ENCODE results near the gene GRM2.
"Not testable (repeated sequence)": the region's sequence is repeated elsewhere in the genome, so short reads cannot be mapped to it uniquely, and the experiment has no call there.

Gene GRM2

DNA sequence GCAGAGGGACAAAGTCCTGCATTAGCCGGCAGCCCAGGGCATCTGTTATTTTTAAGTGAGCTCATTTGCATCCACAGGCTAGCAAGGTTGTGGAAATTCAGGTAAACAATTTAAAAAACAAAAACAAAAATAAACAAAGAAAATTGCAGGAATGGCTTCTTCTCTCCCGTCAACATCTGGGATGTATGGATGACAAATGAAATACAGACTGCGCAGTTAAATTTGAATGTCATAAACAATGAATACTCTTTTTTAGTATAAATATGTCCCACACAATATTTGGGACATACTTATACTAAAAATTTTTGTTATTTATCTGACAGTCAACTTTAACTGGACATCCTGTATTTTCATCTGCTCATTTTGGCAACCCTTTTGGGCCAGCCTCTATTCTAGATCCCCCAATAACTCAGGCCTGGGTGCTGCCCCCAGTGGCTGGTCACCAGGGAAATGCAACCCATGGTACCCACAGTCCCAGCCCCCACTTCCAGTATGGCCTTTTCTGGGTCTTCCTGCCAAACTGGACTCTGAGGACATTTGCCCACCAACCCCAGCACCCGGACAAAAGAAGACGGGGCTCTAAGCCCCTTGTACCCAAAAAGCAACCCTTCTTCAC, 12.7 kb downstream of the GRM2 start:
- ATAC-seq (no peak), DNase-seq (ENCODE audit: low spot score in 2 of 2) (no peak)
- Mint-ChIP-seq H3K36me3 (no peaks in the 10 kb centered on the region), H3K27ac (peak overlapping the region; percentile 84), H3K4me3 (no peak overlapping the region), H3K9me3 (no peaks in the 10 kb centered on the region), H3K4me1 (peaks cover 31% of the 10 kb centered on the region)

DNA sequence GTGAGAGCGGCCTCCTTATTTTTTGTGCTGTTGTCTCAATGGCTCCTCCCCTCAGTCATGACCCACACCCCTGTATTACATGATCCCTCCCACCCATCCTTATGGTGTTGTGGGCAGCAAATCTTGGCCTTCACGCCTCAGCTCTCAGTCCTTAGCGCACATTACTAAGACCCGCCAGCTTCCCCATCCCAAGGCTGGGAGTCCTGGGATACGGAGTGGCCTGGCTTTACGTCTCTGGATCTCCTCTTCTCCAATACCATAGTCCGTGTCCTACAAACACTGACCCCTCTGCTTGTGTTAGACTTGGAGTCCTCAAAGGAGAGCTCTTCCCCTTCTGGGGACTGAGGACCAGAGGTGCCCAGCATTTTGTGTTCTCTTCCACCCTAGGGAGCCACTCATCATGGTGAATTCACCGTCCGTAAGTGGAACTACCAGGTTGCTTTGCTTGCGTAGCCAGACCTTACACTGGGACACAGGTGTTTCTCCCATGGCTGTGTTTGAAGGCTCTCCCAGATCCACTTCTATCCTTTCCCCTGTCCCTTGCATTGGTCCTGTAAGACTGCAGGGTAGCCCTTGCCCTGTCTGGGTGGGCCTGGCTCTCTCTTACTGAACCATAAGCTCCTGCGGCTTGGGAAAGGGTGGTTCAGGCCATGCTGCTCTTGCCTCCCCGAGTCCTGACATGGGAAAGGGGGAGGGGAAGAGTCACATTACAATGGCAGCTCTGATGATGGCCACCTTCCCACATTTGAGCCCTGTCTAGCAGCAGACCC, 13.6 kb downstream of the GRM2 start:
- no peak overlapping the region for H3K4me3 Mint-ChIP-seq
- ATAC-seq, result no peak
- no peaks in the 10 kb centered on the region for H3K9me3 Mint-ChIP-seq
- H3K4me1 Mint-ChIP-seq, result peaks cover 31% of the 10 kb centered on the region
- H3K27ac Mint-ChIP-seq, result peak overlapping the region; percentile 84
- no peaks in the 10 kb centered on the region for H3K36me3 Mint-ChIP-seq
- no peak for DNase-seq (ENCODE audit: low spot score in 2 of 2)

DNA sequence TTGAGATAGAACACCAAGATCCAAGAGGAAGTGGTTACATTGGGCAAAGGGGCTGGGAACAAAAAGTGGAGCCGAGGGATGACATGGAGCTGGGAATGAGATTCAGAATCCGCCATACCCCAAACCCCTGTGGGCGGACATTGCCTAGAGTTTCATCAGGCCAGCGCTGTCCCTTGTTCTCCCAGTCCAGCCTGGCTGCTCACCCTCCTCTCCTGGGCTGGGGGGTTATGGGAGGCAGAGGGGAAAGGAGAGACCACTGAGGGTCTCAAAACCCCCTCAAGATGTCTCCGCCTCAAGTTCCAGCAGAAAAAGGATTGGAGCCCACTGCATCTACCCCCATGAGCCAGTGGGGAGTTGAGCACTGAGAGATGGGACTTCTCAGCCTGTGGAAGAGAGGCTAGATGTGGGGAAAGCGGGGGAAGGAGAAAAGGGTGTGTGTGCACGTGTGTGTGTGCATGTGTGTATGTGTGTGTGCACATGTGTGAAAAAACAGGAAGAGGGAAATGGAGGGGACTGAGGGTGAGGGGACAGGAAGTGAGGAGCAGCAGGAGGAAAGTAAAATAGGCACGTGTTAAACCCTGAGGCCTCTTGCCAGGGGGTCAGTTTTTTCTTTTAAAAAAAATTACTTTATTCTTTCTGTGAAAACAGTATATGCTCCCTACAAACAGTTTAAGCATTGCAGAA, 14.3 kb downstream of the GRM2 start:
- Mint-ChIP-seq H3K36me3 (no peaks in the 10 kb centered on the region), H3K9me3 (no peaks in the 10 kb centered on the region), H3K4me3 (no peak overlapping the region), H3K4me1 (peaks cover 31% of the 10 kb centered on the region), H3K27ac (peak overlapping the region; percentile 84)
- ATAC-seq (no peak), DNase-seq (ENCODE audit: low spot score in 2 of 2) (no peak)

DNA sequence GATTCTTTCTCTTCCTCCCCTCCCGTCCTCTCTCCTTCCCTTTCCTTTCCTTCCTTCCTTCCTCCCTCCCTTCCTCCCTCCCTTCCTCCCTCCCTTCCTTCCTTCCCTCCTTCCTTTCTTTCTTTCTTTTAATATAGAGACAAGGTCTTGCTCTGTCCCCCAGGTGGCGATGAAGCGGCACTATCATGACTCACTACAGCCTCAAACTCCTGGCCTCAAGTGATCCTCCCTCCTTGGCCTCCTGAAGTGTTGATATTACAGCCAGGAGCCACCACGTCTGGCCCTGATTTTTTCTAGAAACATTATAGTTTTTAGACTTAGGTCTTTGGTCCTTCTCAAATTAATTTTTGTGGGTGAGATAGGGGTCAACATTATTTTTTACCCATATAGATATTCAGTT, 15.5 kb downstream of the GRM2 start:
- Mint-ChIP-seq H3K36me3 (no peaks in the 10 kb centered on the region), H3K4me3 (no peak overlapping the region), H3K27ac (no peak overlapping the region), H3K4me1 (peaks cover 34% of the 10 kb centered on the region), H3K9me3 (no peaks in the 10 kb centered on the region)
- ATAC-seq (no peak), DNase-seq (ENCODE audit: low spot score in 2 of 2) (no peak)

DNA sequence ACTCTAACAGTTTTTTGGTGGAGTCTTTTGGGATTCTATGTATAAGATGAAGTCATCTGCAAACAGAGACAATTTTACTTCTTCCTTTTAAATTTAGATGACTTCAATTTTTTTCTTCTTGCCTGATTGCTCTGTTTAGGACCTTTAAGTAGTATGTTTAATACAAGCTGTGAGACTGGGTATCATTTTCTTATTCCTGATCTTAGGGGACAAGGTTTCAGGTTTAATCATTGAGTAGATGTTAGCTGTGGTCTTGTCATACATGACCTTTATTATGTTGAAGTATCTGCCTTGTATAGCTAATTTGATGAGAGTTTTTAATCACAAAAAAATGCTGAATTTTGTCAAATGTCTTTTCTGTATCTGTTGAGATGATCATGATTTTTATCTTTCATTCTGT, 20.6 kb downstream of the GRM2 start:
- no peaks in the 10 kb centered on the region for H3K36me3 Mint-ChIP-seq
- ATAC-seq (peak; percentile 94), DNase-seq (ENCODE audit: low spot score in 2 of 2) (no peak)
- H3K4me1 Mint-ChIP-seq, result peaks cover 28% of the 10 kb centered on the region
- H3K27ac Mint-ChIP-seq, result peak overlapping the region; percentile 9
- no peaks in the 10 kb centered on the region for H3K9me3 Mint-ChIP-seq
- H3K4me3 Mint-ChIP-seq, result no peak overlapping the region

DNA sequence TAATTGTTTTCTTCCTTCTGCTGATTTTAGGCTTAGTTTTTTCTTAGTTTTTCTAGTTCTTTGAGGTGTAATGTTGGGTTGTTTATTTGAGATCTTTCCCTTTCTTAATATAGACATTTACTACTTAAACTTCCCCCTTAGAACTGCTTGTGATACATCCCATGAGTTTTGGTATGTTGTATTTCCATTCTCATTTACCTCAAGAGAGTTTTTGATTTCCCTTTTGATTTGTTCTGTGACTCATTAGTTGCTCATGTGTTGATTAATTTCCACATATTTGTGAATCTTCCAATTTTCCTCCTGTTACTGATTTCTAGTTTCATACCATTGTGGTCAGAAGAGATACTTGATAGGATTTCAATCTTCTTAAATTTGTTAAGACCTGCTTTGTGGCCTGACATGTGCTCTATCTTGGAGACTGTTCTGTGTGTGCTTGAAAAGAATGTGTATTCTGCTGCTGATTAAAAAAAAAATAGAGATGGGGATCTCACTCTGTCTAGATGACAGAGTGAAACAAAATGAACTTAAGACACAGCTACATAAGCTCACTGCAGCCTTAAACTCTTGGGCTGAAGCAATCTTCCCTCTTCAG, 22.3 kb downstream of the GRM2 start:
- peak overlapping the region; percentile 3 for H3K27ac Mint-ChIP-seq
- H3K36me3 Mint-ChIP-seq, result no peaks in the 10 kb centered on the region
- peaks cover 32% of the 10 kb centered on the region for H3K4me1 Mint-ChIP-seq
- ATAC-seq (peak; percentile 67), DNase-seq (ENCODE audit: low spot score in 2 of 2) (no peak)
- no peak overlapping the region for H3K4me3 Mint-ChIP-seq
- H3K9me3 Mint-ChIP-seq, result no peaks in the 10 kb centered on the region

DNA sequence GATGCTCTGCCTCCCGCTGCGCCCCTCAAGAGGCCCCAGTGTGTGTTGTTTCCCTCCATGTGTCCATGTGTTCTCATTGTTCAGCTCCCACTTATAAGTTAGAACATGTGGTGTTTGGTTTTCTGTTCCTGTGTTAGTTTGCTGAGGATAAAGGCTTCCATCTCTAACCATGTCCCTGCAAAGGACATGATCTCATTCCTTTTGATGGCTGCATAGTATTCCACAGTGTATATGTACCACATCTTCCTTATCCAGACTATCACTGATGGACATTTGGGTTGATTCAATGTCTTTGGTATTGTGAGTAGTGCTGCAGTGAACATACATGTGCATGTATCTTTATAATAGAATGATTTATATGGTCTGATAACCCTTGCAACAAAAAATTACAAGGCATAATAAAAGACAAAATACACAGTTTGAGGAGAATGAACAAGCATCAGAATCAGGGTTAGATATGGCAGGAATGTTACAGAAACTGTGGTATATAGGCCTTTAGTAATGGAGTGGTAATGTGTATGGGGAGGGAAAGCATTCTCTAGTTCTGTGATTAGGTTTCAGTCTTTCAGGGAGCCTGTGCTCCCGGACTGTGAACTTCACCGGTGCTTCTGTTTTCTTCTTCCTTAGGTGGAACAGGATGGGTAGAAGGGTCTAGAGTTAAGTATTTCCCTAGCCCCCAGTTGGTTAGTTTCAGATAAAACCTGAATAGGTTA, 27.1 kb downstream of the GRM2 start:
- ATAC-seq, result peak; percentile 43
- H3K27ac Mint-ChIP-seq, result peak overlapping the region; percentile 38
- no peak for DNase-seq (ENCODE audit: low spot score in 2 of 2)
- H3K4me3 Mint-ChIP-seq, result peak overlapping the region; percentile 30
- no peaks in the 10 kb centered on the region for H3K9me3 Mint-ChIP-seq
- peaks cover 27% of the 10 kb centered on the region for H3K4me1 Mint-ChIP-seq
- H3K36me3 Mint-ChIP-seq, result no peaks in the 10 kb centered on the region

DNA sequence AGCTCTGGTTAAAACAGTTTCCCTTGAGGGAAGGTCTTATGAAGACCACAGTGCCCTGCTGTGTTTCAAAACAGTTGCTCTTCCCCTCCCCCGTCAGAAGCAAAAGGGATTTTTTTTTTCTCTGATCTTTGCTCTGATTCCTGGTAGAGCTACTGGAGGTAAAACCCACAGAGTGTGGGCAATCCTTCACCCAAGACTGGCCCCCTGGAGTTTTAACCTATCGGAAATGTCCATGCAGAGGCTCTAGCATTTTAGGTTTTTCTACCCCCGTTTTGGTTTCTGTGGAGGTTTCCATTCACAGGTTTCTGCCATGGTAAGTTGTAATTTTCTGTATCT, 27.7 kb downstream of the GRM2 start:
- peaks cover 22% of the 10 kb centered on the region for H3K4me1 Mint-ChIP-seq
- H3K4me3 Mint-ChIP-seq, result peak overlapping the region; percentile 30
- H3K27ac Mint-ChIP-seq, result peak overlapping the region; percentile 38
- ATAC-seq (peak; percentile 94), DNase-seq (ENCODE audit: low spot score in 2 of 2) (peak in 1 of 2 donors; percentile 60)
- H3K9me3 Mint-ChIP-seq, result no peaks in the 10 kb centered on the region
- H3K36me3 Mint-ChIP-seq, result no peaks in the 10 kb centered on the region

DNA sequence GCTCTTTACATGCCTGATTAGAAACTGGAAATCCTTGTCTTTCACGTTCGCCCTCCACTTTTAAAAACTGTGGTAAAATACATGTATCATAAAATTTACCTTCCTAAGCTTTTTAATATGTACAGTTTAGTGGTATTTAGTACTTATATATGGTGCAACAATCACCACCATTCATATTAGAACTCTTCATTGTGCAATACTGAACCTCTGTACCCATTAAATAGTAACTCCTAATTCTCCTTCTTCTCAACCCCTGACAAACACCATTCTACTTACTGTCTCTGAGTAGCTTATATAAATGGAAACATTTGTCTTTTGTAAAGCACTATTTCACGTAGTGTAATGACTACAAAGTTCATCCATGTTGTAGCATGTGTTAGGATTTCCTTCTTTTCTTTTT, 28.2 kb downstream of the GRM2 start:
- ATAC-seq (no peak), DNase-seq (ENCODE audit: low spot score in 2 of 2) (no peak)
- Mint-ChIP-seq H3K4me1 (peaks cover 17% of the 10 kb centered on the region), H3K9me3 (no peaks in the 10 kb centered on the region), H3K4me3 (peak overlapping the region; percentile 30), H3K27ac (peak overlapping the region; percentile 38), H3K36me3 (no peaks in the 10 kb centered on the region)

DNA sequence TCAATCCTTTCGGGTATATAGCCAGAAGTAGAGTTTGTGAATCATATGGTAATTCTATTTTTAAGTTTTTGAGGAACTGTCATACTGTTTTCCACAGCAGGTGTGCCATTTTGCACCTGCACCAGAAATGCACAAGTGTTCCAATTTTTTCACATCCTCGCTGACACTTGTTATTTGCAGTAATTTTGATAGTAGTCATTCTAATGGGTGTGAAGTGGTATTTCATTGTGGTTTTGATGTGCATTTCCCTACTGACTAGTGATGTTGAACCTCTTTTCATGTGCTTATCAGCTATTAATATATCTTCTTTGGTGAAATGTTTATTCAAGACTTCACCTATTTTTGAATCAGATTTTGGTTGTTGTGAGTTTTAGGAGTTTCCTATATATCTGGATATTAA, 29.1 kb downstream of the GRM2 start:
- ATAC-seq (peak; percentile 60), DNase-seq (ENCODE audit: low spot score in 2 of 2) (peak in 1 of 2 donors; percentile 28)
- Mint-ChIP-seq H3K27ac (no peak overlapping the region), H3K9me3 (no peaks in the 10 kb centered on the region), H3K36me3 (no peaks in the 10 kb centered on the region), H3K4me1 (peaks cover 17% of the 10 kb centered on the region), H3K4me3 (no peak overlapping the region)

DNA sequence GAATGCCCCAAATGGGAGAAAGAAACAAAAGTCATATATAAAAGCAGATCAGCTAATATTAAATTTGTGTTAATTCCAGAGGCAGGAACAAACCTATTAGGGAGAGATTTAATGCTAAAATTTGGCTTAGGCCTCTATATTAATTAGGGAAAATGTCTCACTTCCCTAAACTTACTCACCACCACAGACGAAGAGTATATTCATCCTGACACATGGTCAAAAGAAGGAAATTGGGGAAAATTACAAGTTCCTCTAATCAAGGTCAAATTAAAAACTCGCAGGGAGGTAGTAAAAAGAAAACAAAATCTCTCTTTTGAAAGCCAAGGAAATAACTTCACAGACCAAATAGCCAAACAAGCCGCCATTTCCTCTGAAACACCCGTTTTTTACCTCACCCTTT, 32.2 kb downstream of the GRM2 start:
- Mint-ChIP-seq H3K4me3 (no peak overlapping the region), H3K4me1 (peaks cover 20% of the 10 kb centered on the region), H3K36me3 (no peaks in the 10 kb centered on the region), H3K9me3 (no peaks in the 10 kb centered on the region), H3K27ac (no peak overlapping the region)
- ATAC-seq (no peak), DNase-seq (ENCODE audit: low spot score in 2 of 2) (no peak)

DNA sequence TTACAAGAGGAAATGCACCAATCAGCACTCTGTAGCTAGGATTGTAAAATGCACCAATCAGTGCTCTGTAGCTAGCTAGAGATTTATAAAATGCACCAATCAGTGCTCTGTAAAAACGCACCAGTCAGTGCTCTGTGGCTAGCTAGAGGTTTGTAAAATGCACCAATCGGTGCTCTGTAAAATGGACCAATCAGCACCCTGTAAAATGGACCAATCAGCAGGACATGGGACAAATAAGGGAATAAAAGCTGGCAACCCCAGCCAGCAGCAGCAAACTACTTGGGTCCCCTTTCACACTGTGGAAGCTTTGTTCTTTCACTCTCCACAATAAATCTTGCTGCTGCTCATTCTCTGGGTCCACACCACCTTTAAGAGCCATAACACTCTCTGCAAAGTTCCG, 35.5 kb downstream of the GRM2 start:
- H3K9me3 Mint-ChIP-seq, H3K36me3 Mint-ChIP-seq, H3K4me1 Mint-ChIP-seq, H3K27ac Mint-ChIP-seq, ATAC-seq, H3K4me3 Mint-ChIP-seq: not testable (repeated sequence)
- peak in 1 of 2 donors; percentile 33 for DNase-seq (ENCODE audit: low spot score in 2 of 2)

DNA sequence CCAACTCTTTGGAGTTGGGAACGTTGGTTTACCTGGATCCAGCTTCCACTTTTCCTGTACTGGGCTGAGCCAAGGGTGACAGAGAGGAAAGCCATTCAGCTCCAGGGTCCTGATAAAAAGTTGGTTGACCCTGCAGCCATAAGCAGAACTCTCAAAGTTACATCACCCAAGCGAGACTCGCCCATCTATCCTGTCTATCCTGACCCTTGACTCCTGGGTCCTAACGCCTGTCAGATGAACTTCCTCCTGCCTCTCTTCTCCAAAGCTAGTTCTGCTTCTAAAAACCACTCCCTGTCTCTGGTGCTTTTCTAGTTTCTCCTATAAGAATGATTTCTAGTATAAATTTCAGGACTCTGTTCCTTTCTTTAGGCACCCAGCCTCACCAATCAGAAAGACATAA, 36.1 kb downstream of the GRM2 start:
- H3K27ac Mint-ChIP-seq; H3K36me3 Mint-ChIP-seq; H3K4me1 Mint-ChIP-seq; H3K4me3 Mint-ChIP-seq; DNase-seq (ENCODE audit: low spot score in 2 of 2); ATAC-seq; H3K9me3 Mint-ChIP-seq: not testable (repeated sequence)

DNA sequence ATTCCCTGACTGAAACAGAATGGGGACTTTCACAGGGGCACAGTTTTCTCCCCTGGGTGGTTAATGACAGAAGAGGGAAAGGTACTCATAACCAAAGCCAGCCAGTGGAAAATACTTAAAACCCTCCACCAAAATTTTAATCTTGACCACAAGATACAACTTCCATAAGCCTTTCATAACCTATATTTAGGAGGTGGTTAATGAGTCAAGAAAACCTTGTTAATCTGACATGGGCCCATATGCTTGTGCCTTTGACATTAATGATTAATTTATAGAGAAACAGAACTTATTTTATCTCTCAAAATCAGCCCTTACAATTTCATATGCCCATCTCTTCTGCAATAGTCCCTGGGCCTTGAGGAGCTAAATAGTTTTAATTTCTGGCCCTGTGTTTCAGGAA, 41.0 kb downstream of the GRM2 start:
- H3K4me1 Mint-ChIP-seq, result peaks cover 21% of the 10 kb centered on the region
- DNase-seq (ENCODE audit: low spot score in 2 of 2) (no peak), ATAC-seq (peak; percentile 57)
- H3K4me3 Mint-ChIP-seq, result no peak overlapping the region
- H3K27ac Mint-ChIP-seq, result no peak overlapping the region
- no peaks in the 10 kb centered on the region for H3K9me3 Mint-ChIP-seq
- H3K36me3 Mint-ChIP-seq, result no peaks in the 10 kb centered on the region

DNA sequence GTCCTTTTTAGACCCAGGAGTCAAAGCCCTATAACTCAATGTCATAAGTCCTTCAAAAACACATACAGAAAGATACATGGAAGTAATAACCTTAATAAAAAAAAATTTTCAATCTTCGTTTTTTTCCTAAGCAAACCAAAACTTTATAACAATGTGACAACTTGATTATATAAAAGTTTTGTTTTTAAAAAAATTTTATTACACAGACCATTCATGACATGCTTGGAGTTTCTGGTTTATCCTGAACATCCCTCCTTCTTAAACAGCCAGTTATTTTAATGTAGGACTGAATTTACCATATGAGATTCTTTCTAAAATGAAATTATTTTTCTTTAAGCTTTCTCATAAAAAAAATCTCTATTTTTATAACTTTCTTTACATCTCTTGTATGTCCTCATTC, 41.5 kb downstream of the GRM2 start:
- H3K4me1 Mint-ChIP-seq, result peaks cover 16% of the 10 kb centered on the region
- no peak for DNase-seq (ENCODE audit: low spot score in 2 of 2)
- no peaks in the 10 kb centered on the region for H3K36me3 Mint-ChIP-seq
- no peak overlapping the region for H3K4me3 Mint-ChIP-seq
- H3K27ac Mint-ChIP-seq, result no peak overlapping the region
- ATAC-seq, result no peak
- H3K9me3 Mint-ChIP-seq, result no peaks in the 10 kb centered on the region

All from stimulated activated effector memory CD8-positive, alpha-beta T cell treated with anti-CD3 and anti-CD28 coated beads, Interleukin-12 subunit alpha, Interleukin-12 subunit beta, amount 100 ng/mL, for 72 hours (primary cell).